HG02884 (cell line): Measurements from ENCODE around the gene MEP1A.
A peak's percentile ranks its signal among the peaks of the same experiment; 100 is the strongest.
"Not testable (repeated sequence)": the region's sequence is repeated elsewhere in the genome, so short reads cannot be mapped to it uniquely, and the experiment has no call there.

Experiments used
- ATAC-seq: cut with Tn5 transposase; IDR thresholded peaks from one replicate; pipeline ENCODE4 v1.9.1; 2021; ENCODE audit warnings: mild to moderate bottlenecking, moderate library complexity; ENCODE audit not compliant: unreplicated experiment

The MEP1A gene, protein sequence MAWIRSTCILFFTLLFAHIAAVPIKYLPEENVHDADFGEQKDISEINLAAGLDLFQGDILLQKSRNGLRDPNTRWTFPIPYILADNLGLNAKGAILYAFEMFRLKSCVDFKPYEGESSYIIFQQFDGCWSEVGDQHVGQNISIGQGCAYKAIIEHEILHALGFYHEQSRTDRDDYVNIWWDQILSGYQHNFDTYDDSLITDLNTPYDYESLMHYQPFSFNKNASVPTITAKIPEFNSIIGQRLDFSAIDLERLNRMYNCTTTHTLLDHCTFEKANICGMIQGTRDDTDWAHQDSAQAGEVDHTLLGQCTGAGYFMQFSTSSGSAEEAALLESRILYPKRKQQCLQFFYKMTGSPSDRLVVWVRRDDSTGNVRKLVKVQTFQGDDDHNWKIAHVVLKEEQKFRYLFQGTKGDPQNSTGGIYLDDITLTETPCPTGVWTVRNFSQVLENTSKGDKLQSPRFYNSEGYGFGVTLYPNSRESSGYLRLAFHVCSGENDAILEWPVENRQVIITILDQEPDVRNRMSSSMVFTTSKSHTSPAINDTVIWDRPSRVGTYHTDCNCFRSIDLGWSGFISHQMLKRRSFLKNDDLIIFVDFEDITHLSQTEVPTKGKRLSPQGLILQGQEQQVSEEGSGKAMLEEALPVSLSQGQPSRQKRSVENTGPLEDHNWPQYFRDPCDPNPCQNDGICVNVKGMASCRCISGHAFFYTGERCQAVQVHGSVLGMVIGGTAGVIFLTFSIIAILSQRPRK

DNA sequence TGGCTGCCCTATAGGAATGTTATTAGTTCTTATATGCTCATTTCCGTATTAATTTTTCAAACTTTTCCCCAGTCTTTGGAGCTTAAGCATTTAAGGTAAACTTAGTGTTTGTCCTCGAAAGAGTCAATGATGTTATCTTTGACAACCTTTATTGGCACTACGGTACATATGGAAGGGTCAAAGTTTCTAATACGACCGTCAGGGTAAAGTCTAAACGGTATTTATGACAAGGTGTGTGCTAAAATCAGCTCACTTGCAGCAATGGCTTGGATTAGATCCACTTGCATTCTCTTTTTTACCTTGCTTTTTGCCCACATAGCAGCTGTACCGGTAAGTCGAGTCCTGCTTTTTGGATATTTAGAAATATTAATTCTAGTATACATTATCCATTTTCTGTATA, at the start of gene MEP1A:
Gene MEP1A, plus strand, starts transcription at position 252 of the 400 bp plus-strand sequence. Its CDS starts 10 bp downstream, at position 262.
- ATAC-seq = no peak

DNA sequence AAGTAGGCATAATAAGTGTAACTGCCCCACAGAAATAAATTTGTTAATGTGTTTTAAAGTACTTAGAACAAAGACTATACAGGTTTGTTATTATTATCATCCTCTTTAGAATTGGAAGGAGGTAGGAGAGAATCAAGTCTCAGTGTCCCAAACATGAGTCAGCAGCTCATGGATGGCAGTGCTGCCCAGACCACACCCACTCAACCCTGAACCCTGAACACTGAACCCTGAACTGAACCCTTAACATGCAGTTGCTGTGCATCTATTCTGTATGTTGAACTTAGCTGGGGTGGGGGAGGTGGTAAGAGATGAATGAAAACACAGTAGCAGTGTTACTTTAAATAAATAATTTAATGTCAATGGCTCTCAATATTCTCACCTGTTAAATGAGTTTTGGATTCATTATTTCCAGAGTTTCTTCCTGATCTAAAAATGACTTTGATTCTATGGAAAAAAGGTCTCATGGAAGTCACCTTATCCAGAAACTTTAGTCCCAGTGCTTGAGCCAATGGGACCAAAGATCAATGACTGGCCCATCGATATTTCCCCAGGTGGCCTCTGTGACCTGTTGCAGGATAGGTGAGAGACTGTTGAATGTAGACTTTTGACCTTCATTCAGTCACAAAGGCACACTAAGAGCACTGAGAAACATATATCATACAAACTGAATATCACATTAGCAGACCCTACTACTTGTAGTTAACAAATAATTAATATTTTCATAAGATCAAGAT, 49.6 kb upstream of the MEP1A start:
- ATAC-seq = no peak

DNA sequence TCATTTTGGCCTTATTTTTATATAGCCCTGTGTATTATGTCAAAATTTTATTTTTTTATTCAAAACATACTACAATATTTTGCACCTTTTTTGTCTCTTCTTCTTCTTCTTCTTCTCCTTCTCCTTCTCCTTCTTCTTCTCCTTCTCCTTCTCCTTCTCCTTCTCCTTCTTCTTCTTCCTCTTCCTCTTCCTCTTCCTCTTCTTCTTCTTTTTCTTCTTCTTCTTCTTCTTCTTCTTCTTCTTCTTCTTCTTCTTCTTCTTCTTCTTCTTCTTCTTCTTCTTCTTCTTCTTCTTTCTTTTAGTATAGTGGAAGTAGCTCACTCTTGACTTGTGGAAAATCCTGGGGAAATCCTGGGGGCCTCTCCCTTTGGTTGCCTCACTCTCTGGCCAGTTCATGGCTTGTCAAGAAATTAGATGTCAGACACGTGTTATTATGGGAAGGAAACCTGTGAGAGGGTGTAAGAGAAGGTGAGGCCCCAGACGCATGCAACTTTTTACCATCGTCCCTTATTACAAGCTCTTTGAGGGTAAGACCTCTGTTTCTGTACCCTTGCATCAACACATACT, 48.9 kb upstream of the MEP1A start:
- ATAC-seq = not testable (repeated sequence)

DNA sequence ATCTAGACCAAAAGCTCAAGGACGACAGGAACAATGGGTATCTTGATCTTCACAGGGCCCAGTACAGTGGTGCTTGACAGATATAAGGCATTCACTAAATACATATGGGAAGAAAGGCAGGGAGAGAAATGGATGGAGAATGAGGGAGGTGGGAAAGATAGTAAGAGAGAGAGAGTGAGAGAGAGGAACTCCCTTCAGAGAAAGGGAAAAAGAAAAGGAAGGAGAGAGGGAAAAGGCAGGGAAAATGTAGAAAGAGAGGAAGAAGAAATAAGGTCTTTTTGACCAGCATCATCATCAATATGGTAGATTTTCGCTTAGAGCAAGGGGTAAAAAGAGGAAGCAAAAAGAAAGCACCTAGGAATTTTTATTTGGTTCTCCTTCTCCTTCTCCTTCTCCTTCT, 47.2 kb upstream of the MEP1A start:
- ATAC-seq = no peak

DNA sequence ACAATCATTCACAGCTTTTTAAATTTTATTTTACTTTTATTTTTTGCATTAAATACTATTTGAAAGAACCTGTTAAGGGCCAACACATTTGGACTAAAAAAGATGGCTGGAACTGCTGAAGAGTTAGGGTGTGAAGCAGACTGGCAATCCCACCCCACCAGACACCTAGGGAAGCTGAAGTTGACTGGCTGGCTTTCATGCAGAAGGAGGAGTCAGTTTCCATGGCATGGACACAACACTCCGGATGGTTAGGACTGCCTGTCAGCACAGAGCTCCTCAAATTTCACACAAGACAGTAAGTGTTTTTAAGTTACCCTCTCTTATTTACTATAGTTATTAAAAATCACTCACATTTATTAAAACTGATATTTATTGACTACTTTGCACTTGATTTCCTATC, 46.5 kb upstream of the MEP1A start, which contains the start of gene ANKRD66:
Gene ANKRD66, plus strand, starts transcription at position 238 of the 400 bp plus-strand sequence. CDS start 5,016 bp downstream, outside the sequence.
- ATAC-seq = no peak

DNA sequence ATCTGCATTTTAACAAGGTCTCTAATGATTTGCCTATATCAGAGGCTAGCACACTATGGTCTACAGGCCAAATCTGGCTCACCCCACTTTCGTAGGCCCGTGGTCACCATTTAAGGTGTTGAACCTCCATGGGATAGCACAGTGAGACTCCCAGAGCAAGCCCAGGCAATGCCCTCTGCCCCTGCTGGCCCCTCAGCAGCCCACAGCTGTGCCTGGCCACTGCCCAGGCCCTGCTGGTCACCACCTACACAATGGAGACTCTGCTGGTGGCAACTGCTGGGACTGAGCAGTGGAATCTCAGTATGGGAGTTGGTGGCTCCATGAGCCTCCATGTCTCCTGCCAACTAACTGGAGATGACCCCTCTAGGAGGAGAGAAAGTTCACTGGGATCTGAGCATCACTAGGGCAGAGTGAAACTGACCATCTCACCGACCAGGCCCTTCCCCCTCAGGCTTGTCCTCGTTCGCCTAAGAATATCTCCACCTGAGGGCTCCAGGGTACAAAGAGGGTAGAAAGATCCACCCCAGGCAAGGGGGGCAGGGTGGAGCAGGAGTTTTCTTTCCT, 44.2 kb upstream of the MEP1A start:
- no peak for ATAC-seq

DNA sequence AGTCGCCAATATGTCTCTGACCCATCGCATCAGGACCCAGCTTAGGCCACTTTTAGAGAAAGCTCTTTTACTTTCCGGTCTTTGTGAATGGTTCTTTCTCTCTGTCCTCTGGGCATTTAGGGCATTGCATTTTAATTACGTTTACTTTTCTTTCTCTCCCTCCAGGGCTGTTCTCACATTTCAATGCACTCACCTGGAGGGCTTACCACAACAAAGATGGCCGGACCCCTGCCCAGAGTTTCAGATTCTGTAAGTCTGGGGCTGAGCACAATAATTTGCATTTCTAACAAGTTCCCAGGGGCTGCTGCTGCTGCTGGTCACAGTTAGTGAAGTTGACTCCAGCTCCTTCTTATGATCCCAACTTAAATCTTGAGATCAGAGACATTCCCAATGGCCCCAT, 43.5 kb upstream of the MEP1A start:
- ATAC-seq = no peak

DNA sequence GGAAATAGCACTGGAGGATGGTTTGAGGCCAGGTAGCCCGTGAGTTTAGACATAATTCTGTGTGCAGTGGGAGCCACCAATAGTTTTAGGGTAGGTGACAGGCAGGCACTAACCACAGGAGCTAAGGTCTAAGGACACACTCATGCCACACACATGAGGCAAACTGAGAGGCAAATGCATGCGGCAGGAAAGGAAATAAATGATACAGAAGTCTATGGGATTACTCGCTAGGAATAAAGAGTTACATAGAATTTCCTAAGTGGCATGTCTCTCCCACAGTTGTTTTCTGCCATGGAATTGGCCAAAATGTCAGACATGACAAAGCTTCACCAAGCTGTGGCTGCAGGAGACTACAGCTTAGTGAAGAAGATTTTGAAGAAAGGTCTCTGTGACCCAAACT, 41.5 kb upstream of the MEP1A start:
- ATAC-seq = no peak

DNA sequence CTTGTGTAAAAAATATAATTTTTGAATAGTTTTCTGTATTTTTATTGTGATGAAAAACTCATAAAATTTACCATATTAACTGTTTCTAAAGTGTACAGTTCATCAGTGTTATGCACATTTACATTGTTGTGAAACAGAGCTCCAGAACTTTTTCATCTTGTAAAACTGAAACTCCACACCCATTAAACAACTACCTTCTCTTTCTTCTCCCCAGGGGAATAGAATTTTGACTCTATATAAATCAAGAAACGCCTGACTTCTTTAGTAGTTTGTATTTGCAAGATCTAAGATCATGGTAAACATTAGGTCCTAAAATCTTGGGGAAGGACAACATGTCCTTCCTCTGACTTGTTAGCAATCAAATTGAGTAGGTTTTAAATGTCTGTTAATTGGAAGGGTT, 37.3 kb upstream of the MEP1A start:
- ATAC-seq = no peak

DNA sequence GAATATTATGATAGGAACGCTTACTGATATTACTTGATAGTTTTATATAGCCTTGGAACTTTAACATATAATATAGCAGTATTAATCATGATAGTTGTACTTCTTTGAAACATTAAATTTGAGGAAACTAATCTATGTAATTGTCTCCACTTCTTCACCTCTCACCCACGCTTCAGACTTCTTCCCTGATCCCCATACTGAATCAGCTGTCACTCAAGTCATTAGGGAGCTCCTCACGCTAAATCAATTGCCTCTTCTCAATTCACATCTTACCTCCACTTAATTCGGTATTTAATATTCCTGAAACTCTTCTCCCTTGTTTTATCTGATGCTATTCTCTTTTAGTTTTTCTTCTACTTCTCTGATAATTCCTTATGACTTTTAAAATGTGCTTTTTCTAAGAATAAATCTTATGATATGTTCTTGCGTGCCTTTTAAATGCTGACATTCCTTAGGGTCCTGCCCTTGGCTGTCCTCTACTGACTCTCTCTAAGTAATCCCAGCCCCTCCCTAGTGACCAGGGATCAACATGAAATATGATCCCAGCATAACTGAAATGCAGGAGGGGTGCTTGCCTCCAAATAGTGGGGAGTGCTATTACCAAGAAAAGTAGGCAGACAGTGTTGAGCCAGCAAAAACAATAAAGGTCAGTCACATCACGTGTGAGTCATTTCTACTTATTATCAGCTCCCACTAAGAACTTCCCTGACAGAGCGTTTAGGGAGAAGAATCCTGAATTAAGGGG, 36.5 kb upstream of the MEP1A start:
- ATAC-seq = no peak

DNA sequence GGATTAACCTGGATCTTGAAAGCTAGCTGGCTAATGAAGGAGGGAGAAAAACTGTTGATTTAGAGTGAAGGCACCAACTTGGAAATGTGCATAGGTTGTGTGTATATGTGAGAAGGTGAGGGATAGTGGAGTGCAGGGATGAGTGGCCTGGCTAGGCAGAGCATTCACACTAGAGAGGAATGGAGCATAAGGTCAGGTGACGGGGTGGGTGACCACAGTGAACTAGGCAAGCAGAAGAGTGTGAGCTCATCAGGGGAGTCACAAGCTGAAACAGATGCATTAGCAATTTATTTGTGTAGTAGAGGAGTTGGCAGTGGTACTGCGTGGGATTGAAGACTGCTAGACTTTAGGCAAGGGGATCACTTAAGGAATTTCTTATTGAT, 36.0 kb upstream of the MEP1A start:
- ATAC-seq = no peak

DNA sequence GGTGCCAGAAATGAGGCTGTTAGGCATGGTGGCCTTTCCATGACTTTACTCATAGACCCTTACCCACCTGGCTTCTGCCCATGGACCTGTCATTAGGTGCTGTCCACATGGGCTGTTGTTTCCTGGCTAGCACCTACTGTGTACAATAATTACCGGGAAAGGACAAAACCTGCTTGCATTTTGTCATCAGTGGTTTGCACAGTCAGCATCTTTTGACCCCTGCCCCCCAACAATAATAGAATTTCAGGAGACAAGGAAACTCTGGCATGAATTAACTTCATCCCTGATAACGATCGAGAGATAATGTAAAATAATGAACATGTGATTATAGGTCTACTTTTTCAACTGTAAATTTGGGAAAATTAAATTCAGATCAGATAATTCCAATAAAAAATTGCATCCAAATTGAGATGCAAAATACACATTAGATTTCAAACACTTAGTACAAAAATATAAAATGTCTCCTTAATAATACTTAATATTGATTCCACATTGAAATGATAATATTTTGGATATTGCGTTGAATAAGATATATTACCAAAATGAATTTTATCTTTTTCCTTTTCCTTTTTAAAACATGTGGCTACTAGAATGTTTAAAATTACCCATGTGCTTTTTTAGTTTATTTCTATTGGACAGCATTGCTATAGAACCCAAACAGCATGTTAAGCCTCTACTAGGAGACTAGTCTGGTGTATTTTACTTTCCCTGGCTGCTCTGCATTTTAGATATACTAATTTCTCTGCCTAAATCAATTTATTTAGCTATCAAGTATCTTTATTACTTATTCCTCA, 34.0 kb upstream of the MEP1A start:
- no peak for ATAC-seq

DNA sequence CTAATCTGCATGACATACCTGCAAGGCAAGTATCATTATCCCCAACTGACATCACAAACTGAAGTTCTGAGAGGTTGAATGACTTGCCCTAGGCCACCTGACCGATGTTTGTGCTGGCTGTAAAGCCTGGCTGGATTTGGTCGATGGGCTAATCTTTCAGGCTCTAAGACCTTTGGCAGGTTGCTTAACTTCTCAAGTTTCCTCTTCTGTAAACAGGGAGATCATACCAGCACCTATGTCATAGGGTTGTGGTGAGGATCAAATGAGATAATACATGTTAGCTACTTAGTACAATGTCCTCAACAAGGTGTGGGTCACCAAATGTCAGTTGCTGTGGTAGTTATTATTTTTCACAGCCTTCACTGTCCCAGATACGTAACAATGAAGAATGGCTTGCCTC, 32.3 kb upstream of the MEP1A start:
- ATAC-seq = no peak

DNA sequence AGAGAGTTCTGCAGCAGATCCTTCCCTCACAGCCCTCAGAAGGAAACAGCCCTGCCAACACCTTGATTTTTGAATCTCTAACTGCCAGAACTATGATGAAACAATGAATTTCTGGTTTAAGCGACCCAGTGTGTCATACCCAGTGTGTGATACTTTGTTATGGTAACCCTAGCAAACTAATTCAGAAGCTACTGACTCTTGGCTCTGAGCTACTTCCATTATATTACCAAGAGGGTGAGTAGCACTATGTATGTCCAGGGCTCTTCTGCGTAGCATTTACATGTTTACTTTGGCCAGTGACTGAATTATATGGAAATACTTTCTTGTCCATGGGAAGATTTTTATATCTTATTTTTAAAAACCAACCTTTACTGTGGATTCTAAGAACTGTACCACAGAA, 29.7 kb upstream of the MEP1A start:
- ATAC-seq = no peak

DNA sequence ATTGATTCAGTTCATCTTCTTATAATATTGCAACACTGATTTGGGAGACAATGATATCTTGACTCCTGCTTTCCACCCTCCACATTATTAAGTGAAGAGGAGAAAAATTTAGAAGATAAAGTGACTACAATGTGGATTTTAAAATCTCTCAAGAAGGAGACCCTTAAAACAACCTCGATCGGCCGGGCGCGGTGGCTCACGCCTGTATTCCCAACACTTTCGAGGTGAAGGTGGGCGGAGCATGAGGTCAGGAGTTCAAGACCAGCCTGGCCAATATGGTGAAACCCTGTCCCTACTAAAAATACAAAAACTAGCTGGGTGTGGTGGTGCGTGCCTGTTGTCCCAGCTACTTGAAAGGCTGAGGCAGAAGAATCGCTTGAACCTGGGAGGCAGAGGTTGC, 28.9 kb upstream of the MEP1A start:
- not testable (repeated sequence) for ATAC-seq

DNA sequence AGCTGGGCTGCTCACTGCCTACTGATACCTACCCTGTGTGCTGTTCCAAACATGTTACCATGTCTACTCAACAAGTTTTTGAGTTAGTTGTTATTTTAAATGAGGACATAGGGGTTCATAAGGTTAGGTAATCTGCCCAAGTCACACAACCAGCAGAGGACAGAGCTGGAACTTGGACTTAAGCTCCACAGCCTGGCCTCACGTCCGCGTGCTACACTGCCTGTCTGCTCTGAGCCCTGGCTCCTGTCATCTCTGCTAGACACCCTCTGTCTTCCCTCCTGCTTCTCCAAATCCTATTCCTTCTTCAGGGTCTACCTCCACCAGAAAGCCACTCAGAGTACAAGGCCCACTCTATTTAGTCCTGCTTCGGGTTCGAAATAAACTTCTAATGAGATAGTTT, 28.2 kb upstream of the MEP1A start:
- ATAC-seq = no peak

DNA sequence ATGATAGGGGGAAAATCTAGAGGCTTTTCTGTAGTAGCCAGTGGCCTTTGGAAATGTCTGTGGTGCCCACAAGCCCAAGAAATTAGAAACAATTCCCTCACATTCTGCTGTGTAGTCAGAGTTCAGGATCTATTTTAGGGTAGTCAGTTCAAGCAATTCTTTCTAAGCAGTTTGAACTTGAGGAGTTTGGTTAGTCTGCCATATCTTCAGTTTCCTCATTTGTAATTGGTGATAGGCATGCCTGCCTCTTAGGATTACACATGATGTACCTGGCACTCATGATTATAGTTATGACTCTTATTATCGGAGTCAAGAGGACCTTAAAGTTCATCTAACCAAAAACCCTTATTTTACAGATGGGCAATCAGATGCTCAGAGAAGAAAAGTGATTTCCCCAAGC, 21.2 kb upstream of the MEP1A start:
- ATAC-seq = no peak

DNA sequence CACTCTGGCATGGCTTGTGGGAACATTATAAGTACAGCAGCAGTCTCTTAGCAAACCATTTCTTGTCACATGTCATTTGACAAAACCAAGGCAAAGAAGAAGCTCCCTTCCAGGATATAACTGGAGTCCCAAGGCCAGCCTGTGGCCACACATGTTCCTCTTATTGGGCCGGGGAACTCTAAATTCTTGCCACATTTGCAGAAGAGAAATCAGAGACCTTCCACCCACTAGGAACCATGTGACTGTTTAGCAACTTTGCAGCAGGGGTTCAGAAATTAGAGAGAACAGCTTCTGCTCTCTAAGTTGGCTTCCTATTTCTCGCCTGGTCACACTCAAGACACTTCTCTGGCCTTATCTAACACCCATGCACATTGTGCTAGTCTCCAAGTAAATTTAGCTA, 20.4 kb upstream of the MEP1A start:
- peak; percentile 70 for ATAC-seq

DNA sequence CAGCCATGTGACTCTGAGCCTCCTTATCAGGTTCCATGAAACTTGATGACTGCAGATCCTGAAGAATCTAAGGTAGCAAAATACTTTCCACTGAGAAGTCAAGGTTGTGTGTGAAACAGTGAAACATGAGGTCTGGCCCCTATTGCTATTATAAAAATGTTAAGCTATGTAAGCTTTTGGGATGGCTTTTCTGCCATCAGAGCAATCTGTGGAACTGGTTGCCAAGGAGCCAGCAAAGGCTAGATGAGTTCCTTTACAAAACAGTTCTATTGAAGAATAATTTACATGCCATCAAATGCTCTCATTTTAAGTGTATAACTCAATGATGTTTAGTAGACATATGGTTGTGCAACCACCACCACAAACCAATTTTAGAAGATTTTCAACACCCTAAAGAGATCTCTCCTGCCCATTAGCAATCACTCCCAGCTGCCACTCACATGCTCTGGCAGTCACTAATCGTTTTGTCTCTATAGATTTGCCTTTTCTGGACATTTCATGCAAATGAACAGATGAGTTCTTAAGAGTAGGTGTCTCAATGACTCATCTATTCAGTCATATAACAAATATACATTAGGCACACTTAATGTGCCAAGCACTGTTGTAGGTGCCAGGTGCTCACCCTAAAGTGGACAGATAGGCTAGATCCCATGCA, 19.9 kb upstream of the MEP1A start:
- ATAC-seq = peak; percentile 37
